ENCODE results near the gene DGKH.

Gene DGKH

DNA sequence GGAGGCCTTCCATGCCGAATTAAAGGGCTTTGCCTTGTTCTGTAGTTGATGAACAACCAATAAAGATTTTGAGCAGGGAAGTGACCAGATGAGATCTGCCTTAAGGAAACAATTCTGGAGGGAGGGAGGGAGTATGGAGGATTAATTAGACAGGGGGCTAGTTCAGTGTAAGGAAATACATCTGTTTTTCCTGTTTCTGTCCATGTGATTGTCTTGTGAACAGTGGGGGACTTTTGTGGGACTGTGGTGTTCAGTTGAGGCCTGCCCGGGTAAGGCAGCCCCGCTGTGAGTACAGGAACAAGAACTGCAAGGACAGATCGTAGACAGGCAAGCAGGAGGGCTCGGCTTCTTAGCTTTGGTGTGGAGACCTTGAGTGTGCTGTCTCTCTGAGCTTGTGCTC lies 59.0 kb downstream of the DGKH start:
- Histone ChIP-seq H3K4me3 (ENCODE audit: insufficient read depth, low read depth, low read length, poor library complexity, severe bottlenecking) (no peak overlapping the region), H3K27ac (ENCODE audit: insufficient read depth, low read length, poor library complexity, severe bottlenecking) (no peak overlapping the region), H3K9me3 (ENCODE audit: control insufficient read depth, low read length) (no peaks in the 10 kb centered on the region), H3K4me1 (ENCODE audit: control insufficient read depth, insufficient read depth, low read length, poor library complexity, severe bottlenecking) (no peaks in the 10 kb centered on the region), H3K27me3 (replicated peaks; ENCODE audit: control insufficient read depth, insufficient read depth, low read length, poor library complexity, severe bottlenecking) (no peaks in the 10 kb centered on the region), H3K36me3 (ENCODE audit: control insufficient read depth, insufficient read depth, low read length) (no peaks in the 10 kb centered on the region)
- no peak for DNase-seq

DNA sequence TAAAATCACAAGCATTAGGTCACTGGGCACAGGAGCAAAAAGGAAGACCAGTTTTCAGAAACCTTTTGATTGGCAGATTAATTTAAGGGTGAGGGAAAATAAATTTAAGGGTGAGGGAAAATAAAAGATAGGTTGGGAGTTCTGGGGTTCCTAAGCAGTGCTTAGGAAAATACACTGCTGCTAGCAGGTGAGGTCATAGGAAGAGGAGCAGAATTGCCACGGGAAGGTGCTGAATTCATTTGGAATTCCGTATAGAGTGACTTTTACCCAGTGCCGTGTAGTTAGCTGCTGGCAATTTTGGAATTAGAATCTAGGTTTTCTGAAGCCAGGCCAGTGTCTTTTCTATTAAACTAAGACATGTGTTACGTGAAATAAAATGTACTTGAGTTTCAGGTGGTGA lies 59.8 kb downstream of the DGKH start:
- Histone ChIP-seq H3K9me3 (ENCODE audit: control insufficient read depth, low read length) (no peaks in the 10 kb centered on the region), H3K27ac (ENCODE audit: insufficient read depth, low read length, poor library complexity, severe bottlenecking) (no peak overlapping the region), H3K27me3 (replicated peaks; ENCODE audit: control insufficient read depth, insufficient read depth, low read length, poor library complexity, severe bottlenecking) (no peaks in the 10 kb centered on the region), H3K4me1 (ENCODE audit: control insufficient read depth, insufficient read depth, low read length, poor library complexity, severe bottlenecking) (no peaks in the 10 kb centered on the region), H3K36me3 (ENCODE audit: control insufficient read depth, insufficient read depth, low read length) (no peaks in the 10 kb centered on the region), H3K4me3 (ENCODE audit: insufficient read depth, low read depth, low read length, poor library complexity, severe bottlenecking) (no peak overlapping the region)
- DNase-seq: no peak

DNA sequence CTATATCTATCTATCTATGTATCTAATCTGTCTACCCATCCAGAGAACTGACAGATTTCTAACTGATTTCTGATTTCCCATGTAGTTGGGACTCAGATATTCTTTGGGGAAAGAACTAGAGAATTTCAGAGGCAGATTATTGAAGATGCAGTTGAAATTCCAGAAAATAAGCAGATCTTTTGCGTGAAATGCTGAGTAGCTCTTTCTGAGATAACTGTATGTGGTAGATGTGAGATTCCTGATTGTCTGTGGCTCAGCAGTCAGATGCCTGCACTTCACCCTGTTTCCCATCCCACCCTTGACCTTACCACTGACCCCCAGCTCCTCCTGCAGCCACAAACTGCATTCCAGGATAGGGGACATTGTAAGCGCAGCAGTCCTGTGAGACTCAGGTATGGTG lies 61.5 kb downstream of the DGKH start:
- no peaks in the 10 kb centered on the region for H3K9me3 ChIP-seq (ENCODE audit: control insufficient read depth, low read length)
- H3K36me3 ChIP-seq (ENCODE audit: control insufficient read depth, insufficient read depth, low read length): no peaks in the 10 kb centered on the region
- H3K27ac ChIP-seq (ENCODE audit: insufficient read depth, low read length, poor library complexity, severe bottlenecking): no peak overlapping the region
- no peaks in the 10 kb centered on the region for H3K4me1 ChIP-seq (ENCODE audit: control insufficient read depth, insufficient read depth, low read length, poor library complexity, severe bottlenecking)
- H3K27me3 ChIP-seq (replicated peaks; ENCODE audit: control insufficient read depth, insufficient read depth, low read length, poor library complexity, severe bottlenecking): no peaks in the 10 kb centered on the region
- H3K4me3 ChIP-seq (ENCODE audit: insufficient read depth, low read depth, low read length, poor library complexity, severe bottlenecking): no peak overlapping the region
- DNase-seq: no peak

DNA sequence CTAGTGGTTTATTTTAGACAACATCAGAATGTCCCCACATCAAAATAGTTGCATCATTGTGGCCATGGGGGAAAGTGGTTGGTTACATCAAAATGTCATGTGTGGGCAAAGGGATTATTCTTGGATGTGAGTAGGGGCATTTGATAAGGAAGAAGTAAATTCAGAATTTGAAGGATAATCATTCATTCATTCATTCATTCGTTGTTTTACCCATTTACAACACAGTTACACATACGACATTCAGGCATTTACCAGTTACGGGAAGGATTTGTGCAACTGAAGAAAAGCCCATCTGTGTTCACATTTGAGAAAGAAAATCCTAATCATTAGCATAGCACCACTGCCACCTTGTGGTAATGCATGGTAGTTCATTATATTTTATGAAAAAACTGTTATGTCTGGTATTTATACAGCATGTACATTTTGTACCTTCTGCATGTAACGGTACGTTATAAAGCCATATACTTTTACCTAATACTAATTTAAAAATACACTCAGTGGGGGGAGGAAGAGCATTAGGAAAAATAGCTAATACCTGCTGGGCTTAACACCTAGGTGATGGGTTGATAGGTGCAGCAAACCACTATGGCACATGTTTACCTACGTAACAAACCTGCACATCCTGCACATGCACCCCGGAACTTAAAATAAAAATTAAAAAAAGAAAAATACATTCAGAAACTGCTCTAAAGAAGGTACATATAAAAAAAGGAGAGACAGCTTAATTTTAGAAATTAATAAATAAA lies 62.1 kb downstream of the DGKH start:
- Histone ChIP-seq H3K27ac (ENCODE audit: insufficient read depth, low read length, poor library complexity, severe bottlenecking) (no peak overlapping the region), H3K4me1 (ENCODE audit: control insufficient read depth, insufficient read depth, low read length, poor library complexity, severe bottlenecking) (no peaks in the 10 kb centered on the region), H3K9me3 (ENCODE audit: control insufficient read depth, low read length) (no peaks in the 10 kb centered on the region), H3K4me3 (ENCODE audit: insufficient read depth, low read depth, low read length, poor library complexity, severe bottlenecking) (no peak overlapping the region), H3K27me3 (replicated peaks; ENCODE audit: control insufficient read depth, insufficient read depth, low read length, poor library complexity, severe bottlenecking) (no peaks in the 10 kb centered on the region), H3K36me3 (ENCODE audit: control insufficient read depth, insufficient read depth, low read length) (no peaks in the 10 kb centered on the region)
- peak in 1 of 3 donors; percentile 20 for DNase-seq

DNA sequence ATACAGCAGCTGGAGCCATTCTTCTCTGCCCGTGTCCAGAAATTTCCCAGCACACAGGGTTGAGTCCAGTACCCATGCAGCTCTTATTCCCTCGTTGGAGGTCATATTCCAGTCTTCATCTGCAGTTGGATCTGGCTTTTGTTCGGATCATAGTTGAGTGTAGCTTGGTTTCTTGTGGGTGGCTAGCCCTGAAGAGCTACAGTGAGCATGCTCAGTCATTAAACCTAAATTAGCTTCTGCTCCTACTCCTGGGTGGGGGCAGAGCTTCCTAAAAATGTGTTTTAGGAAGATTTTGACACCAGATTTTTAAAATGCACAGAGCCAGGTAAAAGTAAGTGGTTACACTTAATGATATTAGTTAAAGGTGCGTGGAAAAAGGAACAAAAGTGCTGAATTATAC lies 64.4 kb downstream of the DGKH start:
- Histone ChIP-seq H3K4me1 (ENCODE audit: control insufficient read depth, insufficient read depth, low read length, poor library complexity, severe bottlenecking) (no peaks in the 10 kb centered on the region), H3K36me3 (ENCODE audit: control insufficient read depth, insufficient read depth, low read length) (no peaks in the 10 kb centered on the region), H3K9me3 (ENCODE audit: control insufficient read depth, low read length) (no peaks in the 10 kb centered on the region), H3K27me3 (replicated peaks; ENCODE audit: control insufficient read depth, insufficient read depth, low read length, poor library complexity, severe bottlenecking) (no peaks in the 10 kb centered on the region), H3K27ac (ENCODE audit: insufficient read depth, low read length, poor library complexity, severe bottlenecking) (no peak overlapping the region), H3K4me3 (ENCODE audit: insufficient read depth, low read depth, low read length, poor library complexity, severe bottlenecking) (no peak overlapping the region)
- DNase-seq: no peak

DNA sequence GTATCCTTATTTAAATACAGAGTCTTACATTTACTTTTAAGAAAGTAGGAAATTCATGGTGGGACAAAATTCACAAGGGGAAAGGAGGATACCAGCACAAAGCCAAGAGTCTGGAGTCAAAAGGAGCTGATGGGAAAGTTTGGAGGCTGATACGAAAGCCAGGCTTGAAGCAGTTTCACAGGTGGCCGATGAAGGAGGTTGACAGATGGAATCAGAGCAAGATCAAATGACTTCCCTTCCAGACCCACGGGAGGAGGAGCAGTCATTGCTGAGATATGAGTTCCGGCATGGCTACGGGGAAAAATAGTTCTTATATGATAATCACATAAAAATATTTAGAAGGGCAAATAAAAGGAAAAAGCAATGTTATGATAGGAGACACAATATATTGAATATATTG lies 65.0 kb downstream of the DGKH start:
- Histone ChIP-seq H3K4me1 (ENCODE audit: control insufficient read depth, insufficient read depth, low read length, poor library complexity, severe bottlenecking) (no peaks in the 10 kb centered on the region), H3K27me3 (replicated peaks; ENCODE audit: control insufficient read depth, insufficient read depth, low read length, poor library complexity, severe bottlenecking) (no peaks in the 10 kb centered on the region), H3K36me3 (ENCODE audit: control insufficient read depth, insufficient read depth, low read length) (no peaks in the 10 kb centered on the region), H3K27ac (ENCODE audit: insufficient read depth, low read length, poor library complexity, severe bottlenecking) (no peak overlapping the region), H3K9me3 (ENCODE audit: control insufficient read depth, low read length) (no peaks in the 10 kb centered on the region), H3K4me3 (ENCODE audit: insufficient read depth, low read depth, low read length, poor library complexity, severe bottlenecking) (no peak overlapping the region)
- DNase-seq: no peak

DNA sequence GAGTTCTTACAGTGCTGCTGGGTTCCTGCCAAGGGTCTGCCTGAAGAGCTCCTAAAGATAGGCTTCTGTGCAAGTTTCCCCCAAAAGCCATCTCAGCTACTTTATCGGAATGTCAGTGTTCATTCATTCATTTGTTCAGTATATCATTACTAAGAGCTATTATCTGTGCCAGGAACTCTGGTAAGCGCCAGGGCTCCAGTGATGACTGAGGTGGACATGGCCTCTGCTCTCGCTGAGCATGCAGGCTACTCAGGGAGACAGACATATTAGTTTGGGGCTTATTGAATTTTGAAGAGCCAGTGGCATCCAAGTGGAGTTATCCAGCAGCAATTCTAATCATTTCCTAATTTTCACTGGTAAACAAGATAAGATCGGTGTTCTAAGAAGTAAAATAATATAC lies 65.8 kb downstream of the DGKH start:
- H3K27ac ChIP-seq (ENCODE audit: insufficient read depth, low read length, poor library complexity, severe bottlenecking): no peak overlapping the region
- DNase-seq: no peak
- H3K4me3 ChIP-seq (ENCODE audit: insufficient read depth, low read depth, low read length, poor library complexity, severe bottlenecking): no peak overlapping the region
- H3K9me3 ChIP-seq (ENCODE audit: control insufficient read depth, low read length): no peaks in the 10 kb centered on the region
- H3K27me3 ChIP-seq (replicated peaks; ENCODE audit: control insufficient read depth, insufficient read depth, low read length, poor library complexity, severe bottlenecking): no peaks in the 10 kb centered on the region
- H3K4me1 ChIP-seq (ENCODE audit: control insufficient read depth, insufficient read depth, low read length, poor library complexity, severe bottlenecking): no peaks in the 10 kb centered on the region
- no peaks in the 10 kb centered on the region for H3K36me3 ChIP-seq (ENCODE audit: control insufficient read depth, insufficient read depth, low read length)

DNA sequence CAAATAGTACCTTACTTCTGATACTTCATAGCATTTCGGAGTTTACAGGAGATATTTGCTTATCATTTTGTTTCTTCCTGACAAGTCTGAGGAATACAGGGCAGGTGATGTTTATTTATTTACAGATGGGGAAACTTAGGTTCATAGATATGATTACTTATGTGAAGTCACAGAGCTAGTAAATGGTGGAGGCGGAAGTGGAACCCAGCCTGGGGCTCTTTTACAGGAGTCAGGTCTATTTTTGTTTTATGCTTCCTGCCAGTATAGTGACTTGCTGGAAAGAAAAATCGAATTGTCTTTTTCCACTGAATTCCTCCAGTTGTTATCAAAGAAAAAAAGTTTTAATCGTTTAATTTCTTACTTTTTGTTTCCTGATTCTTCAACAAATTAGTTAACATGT lies 66.5 kb downstream of the DGKH start:
- Histone ChIP-seq H3K9me3 (ENCODE audit: control insufficient read depth, low read length) (no peaks in the 10 kb centered on the region), H3K27me3 (replicated peaks; ENCODE audit: control insufficient read depth, insufficient read depth, low read length, poor library complexity, severe bottlenecking) (no peaks in the 10 kb centered on the region), H3K4me1 (ENCODE audit: control insufficient read depth, insufficient read depth, low read length, poor library complexity, severe bottlenecking) (no peaks in the 10 kb centered on the region), H3K27ac (ENCODE audit: insufficient read depth, low read length, poor library complexity, severe bottlenecking) (no peak overlapping the region), H3K36me3 (ENCODE audit: control insufficient read depth, insufficient read depth, low read length) (no peaks in the 10 kb centered on the region), H3K4me3 (ENCODE audit: insufficient read depth, low read depth, low read length, poor library complexity, severe bottlenecking) (no peak overlapping the region)
- no peak for DNase-seq

DNA sequence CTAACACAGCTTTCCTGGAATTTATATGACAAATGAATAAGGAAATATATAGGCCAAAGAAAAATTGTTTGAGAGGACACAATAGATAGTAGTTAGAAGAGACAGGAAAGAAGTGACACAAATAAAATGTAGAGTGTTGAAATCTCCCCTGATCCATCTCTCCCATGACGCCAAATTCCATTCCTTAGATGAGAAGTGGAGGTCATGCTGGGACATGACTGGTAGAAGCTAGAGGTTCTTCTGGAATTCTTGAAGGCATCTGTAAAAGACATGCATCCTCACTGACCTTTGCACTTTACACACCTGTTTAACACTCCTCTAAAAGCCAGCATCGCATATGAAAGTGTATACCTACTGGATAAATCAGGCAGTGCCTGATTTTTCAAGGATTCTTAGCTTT lies 67.8 kb downstream of the DGKH start:
- Histone ChIP-seq H3K36me3 (ENCODE audit: control insufficient read depth, insufficient read depth, low read length) (no peaks in the 10 kb centered on the region), H3K27ac (ENCODE audit: insufficient read depth, low read length, poor library complexity, severe bottlenecking) (no peak overlapping the region), H3K4me3 (ENCODE audit: insufficient read depth, low read depth, low read length, poor library complexity, severe bottlenecking) (no peak overlapping the region), H3K4me1 (ENCODE audit: control insufficient read depth, insufficient read depth, low read length, poor library complexity, severe bottlenecking) (no peaks in the 10 kb centered on the region), H3K27me3 (replicated peaks; ENCODE audit: control insufficient read depth, insufficient read depth, low read length, poor library complexity, severe bottlenecking) (no peaks in the 10 kb centered on the region), H3K9me3 (ENCODE audit: control insufficient read depth, low read length) (no peaks in the 10 kb centered on the region)
- DNase-seq: no peak

DNA sequence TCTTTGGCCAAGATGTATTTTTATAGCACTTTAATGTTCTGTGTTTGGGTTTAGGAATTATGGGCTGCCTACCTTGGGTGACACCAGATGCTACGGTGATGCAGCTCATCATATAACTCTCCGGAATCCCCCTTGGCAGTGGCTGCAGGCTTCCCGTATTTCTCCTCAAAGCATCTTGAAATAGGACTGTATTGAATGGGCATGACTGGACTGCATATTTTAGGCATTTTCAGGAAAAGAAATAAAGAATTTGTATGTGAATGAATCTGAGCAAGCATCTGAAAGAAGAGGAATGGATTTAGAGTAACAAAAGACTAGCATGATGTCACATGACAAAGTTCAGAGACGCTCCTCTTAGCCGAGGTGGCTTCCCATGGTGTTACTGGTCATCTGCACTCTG lies 70.6 kb downstream of the DGKH start:
- DNase-seq: no peak
- no peaks in the 10 kb centered on the region for H3K4me1 ChIP-seq (ENCODE audit: control insufficient read depth, insufficient read depth, low read length, poor library complexity, severe bottlenecking)
- no peak overlapping the region for H3K27ac ChIP-seq (ENCODE audit: insufficient read depth, low read length, poor library complexity, severe bottlenecking)
- H3K4me3 ChIP-seq (ENCODE audit: insufficient read depth, low read depth, low read length, poor library complexity, severe bottlenecking): no peak overlapping the region
- no peaks in the 10 kb centered on the region for H3K27me3 ChIP-seq (replicated peaks; ENCODE audit: control insufficient read depth, insufficient read depth, low read length, poor library complexity, severe bottlenecking)
- H3K9me3 ChIP-seq (ENCODE audit: control insufficient read depth, low read length): no peaks in the 10 kb centered on the region
- H3K36me3 ChIP-seq (ENCODE audit: control insufficient read depth, insufficient read depth, low read length): no peaks in the 10 kb centered on the region

All from effector memory CD4-positive, alpha-beta T cell (primary cell).